Head of caudate nucleus (tissue), 42 donors: ENCODE results near the gene NR3C2.

ENCODE experiments used
- DNase-seq, 42 donors: peaks; one replicate each; pipeline versions ENCODE4 v3.0.0 to v3.0.0-alpha.2; 2020 to 2021; ENCODE audit warnings: mixed read lengths in 7 of 42
- intact Hi-C: fragments of 100-400 bp; cut with DNase I; formaldehyde crosslinking; loops from one replicate; pipeline ENCODE4 v1.15.0; 2022

NR3C2 gene

GRCh38 chr4:148055844-148056243 lies 386.4 kb downstream of the NR3C2 start:
- intact Hi-C loops = no loop called here

DNA sequence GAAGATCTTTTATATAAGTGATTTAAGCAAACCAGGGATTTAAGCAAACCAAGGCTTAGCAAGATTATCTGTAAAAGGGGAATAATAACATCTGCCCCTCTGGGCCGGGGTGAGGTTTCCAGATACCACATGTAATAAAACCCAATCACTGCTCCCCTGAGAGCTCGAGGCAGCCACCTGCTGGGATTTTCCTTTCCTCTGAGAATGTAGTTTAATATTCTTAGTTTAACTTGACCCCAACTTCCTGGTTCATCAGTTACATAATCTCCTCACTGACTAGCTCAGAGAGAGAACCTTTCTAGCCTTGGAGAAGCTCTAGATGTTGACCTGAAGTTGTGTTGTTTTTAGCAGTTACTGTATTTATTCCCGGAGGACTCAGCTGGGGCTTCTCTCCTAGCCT lies 387.9 kb downstream of the NR3C2 start:
- intact Hi-C loops = no loop called here
- no peak for DNase-seq

More at GRCh38 chr4:148055844-148056243, 386.4 kb downstream of the NR3C2 start:
- no peak for DNase-seq

GRCh38 chr4:148053298-148054003 lies 388.8 kb downstream of the NR3C2 start:
- intact Hi-C loops = no loop called here
- no peak for DNase-seq

- intact Hi-C loops = no loop called here
- DNase-seq = no peak
Measured at GRCh38 chr4:148052448-148052847, 389.8 kb downstream of the NR3C2 start.

DNA sequence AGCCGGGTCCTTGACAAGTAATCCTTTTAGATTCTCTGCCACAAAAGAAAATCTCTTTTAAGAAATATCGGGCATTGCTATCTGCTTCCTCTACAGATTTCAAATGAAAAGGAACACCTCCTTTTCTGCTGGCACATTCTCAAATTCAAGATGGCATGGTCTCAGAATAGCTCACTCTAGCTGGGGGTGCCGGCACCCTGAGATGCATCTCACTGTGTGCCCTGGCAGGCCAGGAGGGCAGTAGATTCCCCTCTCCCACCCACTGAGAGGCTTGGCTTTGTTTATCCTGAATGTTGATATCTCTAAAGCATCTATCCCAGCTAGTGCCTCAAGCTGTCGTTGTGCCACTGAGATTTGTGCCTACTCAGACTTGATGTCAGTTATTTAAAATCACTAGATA lies 390.8 kb downstream of the NR3C2 start:
- no peak for DNase-seq
- intact Hi-C loops = no loop called here

DNA sequence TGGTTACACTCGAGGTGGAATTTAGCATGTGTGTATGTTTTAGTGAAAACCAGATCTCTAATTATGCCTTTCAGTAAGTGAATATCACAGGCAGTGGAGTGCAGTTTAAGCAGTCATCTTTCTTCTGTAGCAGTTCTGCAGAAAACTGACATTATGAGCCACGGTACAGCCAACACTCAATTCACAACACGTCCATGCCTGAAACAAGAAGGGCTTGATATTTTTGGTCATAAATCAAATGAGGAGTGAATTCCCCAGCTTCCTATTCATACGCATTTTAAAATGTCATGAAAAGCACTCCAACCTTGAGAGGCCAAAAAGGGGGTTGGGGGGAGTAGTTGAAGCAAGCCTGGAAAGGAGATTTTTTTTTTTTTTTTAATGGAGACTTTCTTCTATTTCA lies 393.6 kb downstream of the NR3C2 start:
- intact Hi-C loops = no loop called here
- no peak for DNase-seq

- DNase-seq = no peak
- intact Hi-C loops = no loop called here
Measured at GRCh38 chr4:148044912-148045352, 397.3 kb downstream of the NR3C2 start.

- intact Hi-C loops = no loop called here
- DNase-seq = peak in 9 of 42 donors; percentile 22 to 67 (median 38)
Measured at GRCh38 chr4:148044089-148044911, 397.9 kb downstream of the NR3C2 start.

DNA sequence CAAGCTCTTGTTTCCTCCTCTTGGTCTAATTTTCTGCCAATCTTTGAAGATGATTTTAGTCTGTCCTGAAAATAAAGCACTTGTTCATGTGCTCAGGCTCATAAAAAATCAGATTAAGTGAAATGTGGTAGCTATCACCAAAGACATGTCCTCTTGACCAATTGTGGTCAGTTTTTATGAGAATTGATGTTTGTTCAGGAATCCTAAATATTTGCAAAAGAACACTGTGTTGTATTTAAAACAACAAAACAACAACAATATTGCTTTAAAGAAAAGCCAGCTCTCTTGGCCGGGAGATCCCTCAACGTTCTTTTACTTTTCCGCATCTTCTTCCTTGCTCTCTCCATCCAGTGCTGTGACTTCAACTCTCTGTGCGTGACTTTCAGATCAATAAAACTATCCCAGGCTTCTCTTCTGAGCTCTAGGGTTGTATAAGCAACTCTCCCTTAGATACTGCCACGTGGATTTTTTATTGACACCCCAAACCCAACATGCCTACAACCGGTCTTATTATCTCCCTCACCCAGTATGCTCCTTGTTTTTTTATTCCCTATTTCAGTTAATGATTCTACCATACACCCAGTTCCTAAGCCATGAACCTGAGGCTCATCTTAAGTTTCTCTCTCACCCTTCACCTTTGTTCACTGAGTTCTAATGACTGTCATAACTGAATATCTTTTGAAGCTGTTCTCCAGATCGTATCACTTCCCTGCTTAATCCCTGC lies 400.4 kb downstream of the NR3C2 start:
- no peak for DNase-seq
- intact Hi-C loops = no loop called here

DNA sequence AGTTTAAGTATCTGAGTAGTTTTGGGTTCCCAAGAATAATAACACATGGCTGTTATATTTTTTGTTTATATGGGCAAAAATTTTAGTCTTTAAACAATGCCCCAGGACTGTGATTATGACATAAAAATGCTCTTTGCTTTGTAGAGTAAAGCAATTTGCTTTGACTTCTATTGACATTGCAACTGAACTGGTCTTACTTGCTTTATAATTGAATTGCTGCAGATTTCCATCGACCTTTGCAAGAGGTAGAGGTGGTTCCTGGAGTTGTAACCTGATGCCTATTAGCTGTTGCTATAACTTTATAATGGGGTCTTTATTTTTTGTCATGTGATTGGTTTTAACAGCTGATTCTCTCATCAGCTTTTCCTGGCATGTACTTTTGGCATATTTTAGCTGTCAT lies 407.4 kb downstream of the NR3C2 start:
- DNase-seq = no peak

GRCh38 chr4:148030193-148030873 lies 411.9 kb downstream of the NR3C2 start:
- intact Hi-C loops = no loop called here
- no peak for DNase-seq

More for the DNA sequence above, 407.4 kb downstream of the NR3C2 start:
- intact Hi-C loops = no loop called here

DNA sequence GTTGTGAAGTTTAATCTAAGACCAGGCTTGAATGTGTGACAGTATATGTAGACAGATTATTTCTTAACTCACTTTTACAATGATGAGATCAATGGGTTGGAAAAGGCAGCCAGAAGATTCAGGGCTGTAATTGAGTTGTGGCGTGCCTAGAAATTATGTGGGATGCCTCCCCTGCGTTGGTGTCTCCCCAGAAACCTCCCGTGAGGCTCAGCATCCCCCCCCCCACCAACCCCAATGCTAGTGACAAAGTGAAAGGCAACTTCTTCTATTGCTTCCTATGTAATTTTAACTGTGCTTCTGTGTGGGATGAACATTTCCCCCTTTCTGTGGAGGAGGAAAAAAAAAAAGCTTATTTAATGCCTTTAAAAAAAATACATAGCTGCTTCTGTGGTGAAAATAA lies 412.4 kb downstream of the NR3C2 start:
- intact Hi-C loops = no loop called here
- DNase-seq = peak in 16 of 42 donors; percentile 17 to 65 (median 36)
